Stromal cell of bone marrow (primary cell): ENCODE measurements around the gene BCAS3.
A peak's percentile ranks its signal among the peaks of the same experiment; 100 is the strongest.
"Not testable (repeated sequence)": the region's sequence is repeated elsewhere in the genome, so short reads cannot be mapped to it uniquely, and the experiment has no call there.

ENCODE experiments used
- DNase-seq: peaks from one replicate; pipeline ENCODE4 v3.0.0-alpha.2; 2012; ENCODE audit warnings: low read depth

Gene BCAS3

GRCh38 chr17:61130330-61130729, 452.7 kb downstream of the BCAS3 start:
- no peak for DNase-seq

GRCh38 chr17:61131585-61131984, 453.9 kb downstream of the BCAS3 start:
- no peak for DNase-seq

- no peak for DNase-seq
These were observed 454.9 kb downstream of the BCAS3 start for GRCh38 chr17:61132524-61132923.

GRCh38 chr17:61133853-61134252, 456.2 kb downstream of the BCAS3 start:
- no peak for DNase-seq

GRCh38 chr17:61134551-61135235, 457.0 kb downstream of the BCAS3 start:
- DNase-seq, result no peak

GRCh38 chr17:61135782-61136181, 458.1 kb downstream of the BCAS3 start:
- no peak for DNase-seq

GRCh38 chr17:61136296-61136695, 458.6 kb downstream of the BCAS3 start:
- DNase-seq, result no peak

GRCh38 chr17:61139219-61139618, 461.6 kb downstream of the BCAS3 start:
- DNase-seq, result no peak

GRCh38 chr17:61140081-61140786, 462.6 kb downstream of the BCAS3 start:
- no peak for DNase-seq

GRCh38 chr17:61143026-61143425, 465.4 kb downstream of the BCAS3 start:
- no peak for DNase-seq

- DNase-seq, result no peak
These were observed 466.5 kb downstream of the BCAS3 start for GRCh38 chr17:61144137-61144536.

GRCh38 chr17:61144617-61145564, 467.2 kb downstream of the BCAS3 start:
- no peak for DNase-seq

- DNase-seq, result not testable (repeated sequence)
These were observed 469.2 kb downstream of the BCAS3 start for GRCh38 chr17:61146833-61147232.

- no peak for DNase-seq
These were observed 471.6 kb downstream of the BCAS3 start for GRCh38 chr17:61149106-61149825.

- no peak for DNase-seq
These were observed 472.3 kb downstream of the BCAS3 start for GRCh38 chr17:61149862-61150362.

- DNase-seq, result no peak
These were observed 473.1 kb downstream of the BCAS3 start for GRCh38 chr17:61150686-61151299.

- no peak for DNase-seq
These were observed 475.2 kb downstream of the BCAS3 start for GRCh38 chr17:61152898-61153297.

- DNase-seq, result no peak
These were observed 478.1 kb downstream of the BCAS3 start for GRCh38 chr17:61155590-61156237.

GRCh38 chr17:61157246-61157886, 479.7 kb downstream of the BCAS3 start:
- DNase-seq, result peak; percentile 51

- DNase-seq, result no peak
These were observed 480.7 kb downstream of the BCAS3 start for GRCh38 chr17:61158376-61158775.
